Measurements from ENCODE around the gene SCD5.

SCD5 gene

DNA sequence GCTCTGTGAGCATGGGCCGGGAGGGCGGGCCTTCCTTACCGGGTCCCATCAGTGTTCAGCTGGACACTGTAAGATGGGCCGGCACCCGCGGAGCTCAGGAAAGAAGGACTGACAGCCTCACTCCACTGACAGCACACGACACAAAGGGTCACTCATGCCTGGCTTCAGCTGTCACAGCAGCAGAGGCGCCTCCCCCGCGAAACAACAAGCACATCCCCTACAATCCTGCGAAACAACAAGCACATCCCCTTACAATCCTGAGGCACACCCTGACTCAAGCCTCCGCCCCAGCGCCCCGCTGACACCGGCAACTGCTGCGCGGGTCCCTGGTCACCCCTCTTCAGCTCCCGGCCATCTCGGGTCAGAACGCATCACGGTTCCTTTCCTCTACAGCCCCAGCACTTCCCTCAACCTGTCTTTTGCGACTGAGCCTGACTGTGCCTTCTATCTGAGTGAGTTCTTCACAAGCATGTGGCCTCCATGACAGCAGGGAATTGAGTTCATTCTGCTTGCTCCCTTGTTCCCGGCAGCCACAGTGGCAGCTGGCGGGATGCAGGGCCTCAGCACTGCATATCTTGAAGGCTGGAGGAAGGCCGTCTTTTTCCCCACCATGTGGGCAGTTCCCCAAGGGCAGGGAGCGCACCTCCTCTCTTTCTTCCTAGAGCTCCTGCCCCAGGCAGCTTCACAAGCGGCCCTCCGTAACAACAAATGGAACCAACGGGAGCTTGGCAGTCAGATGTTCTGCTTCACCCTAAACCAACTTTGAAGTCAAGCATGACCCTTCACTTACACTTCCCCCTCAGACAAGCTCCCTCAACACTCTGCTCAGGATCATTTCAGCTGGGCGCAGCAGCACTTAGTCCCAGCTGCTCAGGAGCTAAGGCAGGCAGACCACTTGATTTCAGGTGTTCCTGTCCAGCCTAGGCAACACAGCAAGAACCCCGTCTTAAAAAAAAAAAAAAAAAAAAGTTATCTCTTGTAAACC lies 39.6 kb downstream of the SCD5 start:
- DNase-seq: no peak

DNA sequence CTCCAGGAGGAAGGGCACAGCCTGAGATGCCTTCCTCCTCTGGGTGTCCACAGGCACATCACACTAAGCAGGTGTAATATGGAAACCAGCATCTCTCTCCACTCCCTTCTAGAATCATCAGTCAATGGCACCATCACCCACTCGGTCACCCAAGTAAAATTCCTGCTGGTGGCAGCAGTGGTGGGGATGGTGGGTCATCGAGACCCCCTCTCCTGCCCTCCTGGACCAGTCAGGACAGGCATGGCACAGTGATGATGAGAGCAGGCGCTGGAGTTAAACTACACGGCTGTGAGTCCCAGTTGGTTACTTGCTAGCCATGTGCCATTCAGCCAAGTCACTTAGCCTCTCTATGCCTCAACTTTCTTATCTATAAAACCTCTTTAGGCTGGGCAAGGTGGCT lies 42.5 kb downstream of the SCD5 start:
- no peak for DNase-seq

DNA sequence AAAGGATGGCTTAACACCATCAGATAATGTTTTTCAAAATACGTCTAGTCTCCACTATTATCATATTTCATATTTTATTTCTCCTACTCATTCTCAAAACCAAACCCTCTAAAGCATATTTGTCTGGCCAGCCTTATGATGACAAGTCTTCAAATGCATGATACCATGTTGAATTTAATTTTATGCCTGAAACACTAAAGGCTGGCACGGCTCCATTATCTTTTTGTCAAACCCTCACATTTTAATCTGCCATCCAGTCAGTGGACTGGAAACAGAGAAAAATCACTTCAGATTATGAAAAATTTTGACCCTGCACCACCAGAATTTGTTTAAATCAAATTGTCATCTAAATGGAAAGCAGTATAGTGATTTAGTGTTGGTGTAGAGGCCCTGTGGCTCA lies 42.9 kb downstream of the SCD5 start:
- no peak for DNase-seq

DNA sequence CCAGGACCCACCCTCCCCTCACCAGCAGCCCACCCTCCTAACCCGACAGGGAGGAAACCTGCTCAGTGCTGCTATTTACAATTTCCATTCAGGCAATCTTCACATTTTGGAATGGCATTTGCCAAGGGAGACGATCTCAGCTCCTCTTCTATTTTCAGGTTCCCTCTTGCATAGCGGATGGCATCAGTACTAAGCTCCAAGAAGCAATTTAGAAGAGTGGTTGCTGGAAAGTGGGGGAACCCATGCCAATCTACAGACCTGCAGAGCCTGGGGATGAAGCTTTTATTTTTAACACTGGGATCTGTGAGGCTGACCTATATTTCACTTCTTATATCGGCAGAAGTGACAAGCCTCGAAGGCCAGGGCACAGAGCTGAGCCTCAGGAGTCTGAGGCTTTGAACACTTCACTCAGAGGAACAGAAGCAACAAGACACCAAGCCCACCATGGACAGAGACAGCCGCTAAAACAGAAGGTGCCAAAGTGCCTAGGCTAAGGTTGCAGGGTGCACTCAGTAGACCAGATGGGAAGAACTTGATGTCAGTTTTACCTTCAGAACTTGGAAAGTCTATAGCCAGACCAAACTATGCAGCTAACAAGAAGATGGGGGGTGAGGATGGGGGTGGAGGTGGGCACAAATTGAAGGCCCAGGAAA lies 44.0 kb downstream of the SCD5 start:
- DNase-seq: no peak

DNA sequence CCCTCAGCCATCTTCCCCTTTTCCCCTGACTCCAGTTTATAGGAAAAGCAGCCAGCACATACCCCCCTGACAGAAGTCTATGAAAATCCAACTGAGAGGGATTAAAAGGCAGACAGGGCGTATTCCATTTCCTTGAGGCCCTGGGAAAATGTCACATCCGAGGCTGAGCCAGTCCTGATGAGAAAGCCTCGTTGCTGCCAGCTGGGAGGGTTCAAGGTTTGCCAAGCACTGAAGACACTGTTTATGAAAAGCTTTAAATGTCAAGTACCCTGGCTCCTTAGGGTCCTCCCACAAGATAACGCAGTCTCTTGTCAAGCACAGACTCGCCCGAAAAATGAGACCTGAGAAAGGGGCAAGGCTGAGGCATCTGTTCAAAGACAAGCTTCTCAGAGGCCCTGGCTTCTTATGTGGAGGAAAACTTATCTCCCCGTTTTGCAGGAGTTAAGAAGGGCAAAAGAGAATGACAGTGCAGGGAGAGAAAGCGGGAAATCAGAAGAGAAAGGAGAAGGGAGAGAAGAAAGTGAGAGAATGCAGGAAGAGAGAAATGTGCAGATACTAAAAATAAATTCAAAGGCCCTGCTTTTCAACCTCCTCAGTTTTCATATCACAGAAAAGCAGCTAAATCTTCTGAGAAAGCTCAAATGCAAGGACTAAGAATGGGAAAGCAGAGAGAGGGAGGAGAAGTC lies 44.7 kb downstream of the SCD5 start:
- DNase-seq: no peak

DNA sequence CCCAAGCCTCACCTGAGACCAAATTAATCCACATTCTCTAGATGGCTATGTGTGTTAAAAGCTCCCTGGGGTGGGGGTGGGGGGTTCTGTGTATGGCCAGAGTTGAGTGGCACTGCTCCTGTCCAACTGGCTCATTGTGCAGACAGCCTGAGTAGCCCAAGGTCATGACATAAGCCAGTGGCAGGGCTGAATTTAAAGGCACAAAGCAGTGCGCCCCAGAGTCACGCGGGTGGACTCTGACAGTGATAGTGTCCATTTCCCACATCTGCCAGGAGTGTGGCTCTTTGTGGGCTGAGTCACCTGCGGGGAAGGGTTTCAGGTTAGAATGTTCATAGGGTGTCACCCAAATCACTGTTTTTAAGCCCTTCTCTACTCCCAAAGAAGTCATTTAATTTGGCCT lies 45.4 kb downstream of the SCD5 start:
- DNase-seq: no peak

DNA sequence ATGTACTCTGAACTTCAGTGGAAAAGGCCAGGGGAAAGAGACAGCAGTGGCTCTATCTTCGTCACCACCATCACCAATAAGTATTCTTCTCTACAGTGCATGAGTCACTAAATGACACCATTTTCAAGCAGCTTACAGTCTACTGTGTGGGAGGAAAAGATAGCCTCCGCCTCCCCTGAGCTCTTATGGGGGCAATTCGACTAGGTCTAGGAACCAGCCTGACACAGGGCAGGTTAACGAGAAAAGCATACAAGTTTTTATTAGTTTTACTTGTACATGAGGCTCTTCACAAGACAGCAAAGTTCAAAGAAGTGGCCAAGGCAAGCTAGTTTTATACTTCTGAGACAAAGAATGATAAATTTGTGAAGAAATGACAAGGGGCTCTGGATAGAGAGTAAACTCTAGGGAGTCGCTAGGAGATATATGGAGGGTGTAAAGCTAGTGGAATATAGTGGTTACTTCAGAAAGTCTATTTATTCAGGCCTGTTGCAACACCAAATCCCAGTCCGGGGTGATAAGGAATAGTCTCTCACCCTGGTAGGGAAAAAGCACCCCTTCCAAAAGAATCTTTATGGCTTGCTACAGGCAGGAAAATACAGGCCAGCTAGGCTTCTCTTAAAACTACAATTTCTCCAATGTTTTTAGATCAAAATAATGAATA lies 49.7 kb downstream of the SCD5 start:
- DNase-seq: no peak

DNA sequence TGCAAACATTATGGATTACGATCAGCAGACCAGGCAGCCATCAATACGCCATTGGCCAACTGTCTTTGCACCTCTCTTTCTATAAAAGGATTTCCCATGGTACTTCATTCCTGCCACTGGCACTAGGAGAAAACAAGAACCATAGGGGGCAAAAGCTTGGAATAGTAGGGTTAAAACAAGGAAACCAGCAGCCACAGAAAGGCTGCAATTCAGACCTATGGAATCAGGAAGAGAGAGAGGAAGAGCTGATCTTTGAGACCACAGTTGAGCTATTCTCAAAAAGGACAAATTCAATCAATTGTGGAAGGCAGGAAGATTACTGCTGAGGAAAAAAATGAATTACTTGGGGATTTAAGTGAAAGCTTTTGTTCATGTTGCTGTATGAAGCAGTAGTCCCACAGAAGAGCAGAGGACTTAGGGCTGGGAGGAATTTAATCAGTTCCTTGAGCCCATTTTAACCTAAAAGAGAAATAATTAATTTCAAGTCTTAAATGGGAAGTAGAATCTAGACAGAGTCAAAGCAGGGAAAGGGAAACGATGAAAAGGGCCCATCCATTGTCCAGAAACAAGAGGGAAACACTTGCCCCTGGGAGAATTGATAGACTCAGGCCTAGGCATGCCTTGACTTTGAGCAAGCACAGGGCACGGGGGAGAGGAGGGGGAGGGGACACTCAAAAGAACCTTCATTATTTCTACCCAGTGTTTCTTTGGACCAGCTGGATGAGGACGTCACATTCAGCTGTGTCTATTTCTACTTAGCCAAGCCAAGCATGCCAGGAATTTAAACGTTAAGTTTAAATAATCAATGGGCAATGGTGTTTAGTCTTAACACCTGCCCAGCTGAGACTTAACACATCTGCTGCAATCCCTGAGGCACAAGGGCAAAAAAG lies 50.7 kb downstream of the SCD5 start:
- DNase-seq: no peak

DNA sequence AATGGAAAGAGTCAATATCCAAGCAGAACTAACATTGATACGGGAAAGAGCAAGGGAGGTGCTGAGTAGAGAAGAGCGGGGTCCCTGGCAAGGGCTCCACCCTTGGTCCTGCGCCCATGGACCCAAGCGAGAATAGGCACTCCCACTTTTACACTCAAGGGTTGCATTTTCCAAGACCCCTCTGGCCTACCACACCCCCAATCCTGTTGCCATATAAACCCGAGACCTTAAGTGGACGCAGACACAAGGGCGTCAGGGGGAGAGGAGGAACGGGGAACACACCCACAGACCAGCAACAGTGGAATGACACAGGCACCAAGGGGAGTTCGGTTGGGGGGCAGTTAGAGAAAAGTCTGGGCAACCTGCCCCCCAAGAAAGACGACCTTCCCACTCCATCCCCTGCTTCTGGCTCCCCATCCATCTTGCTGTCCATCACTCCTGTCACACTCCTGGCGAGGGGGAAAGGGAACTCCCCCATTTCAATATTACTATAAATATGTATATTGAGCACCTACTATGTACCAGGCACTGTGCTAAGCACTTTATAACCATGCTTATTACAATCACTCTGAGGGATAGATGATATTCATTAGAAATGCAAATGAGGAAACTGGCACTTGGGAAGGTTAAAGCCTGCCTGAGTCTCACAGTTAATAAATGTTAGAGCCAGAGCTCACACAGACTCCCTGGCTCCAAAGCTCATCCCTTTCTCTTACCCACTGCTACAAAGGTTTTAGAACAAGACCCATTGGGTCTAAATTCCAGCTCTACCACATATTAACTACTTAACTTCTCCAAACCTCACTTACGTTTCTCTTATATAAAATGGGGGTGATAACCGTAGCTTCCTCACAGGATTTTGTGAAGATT lies 51.7 kb downstream of the SCD5 start:
- no peak for DNase-seq

DNA sequence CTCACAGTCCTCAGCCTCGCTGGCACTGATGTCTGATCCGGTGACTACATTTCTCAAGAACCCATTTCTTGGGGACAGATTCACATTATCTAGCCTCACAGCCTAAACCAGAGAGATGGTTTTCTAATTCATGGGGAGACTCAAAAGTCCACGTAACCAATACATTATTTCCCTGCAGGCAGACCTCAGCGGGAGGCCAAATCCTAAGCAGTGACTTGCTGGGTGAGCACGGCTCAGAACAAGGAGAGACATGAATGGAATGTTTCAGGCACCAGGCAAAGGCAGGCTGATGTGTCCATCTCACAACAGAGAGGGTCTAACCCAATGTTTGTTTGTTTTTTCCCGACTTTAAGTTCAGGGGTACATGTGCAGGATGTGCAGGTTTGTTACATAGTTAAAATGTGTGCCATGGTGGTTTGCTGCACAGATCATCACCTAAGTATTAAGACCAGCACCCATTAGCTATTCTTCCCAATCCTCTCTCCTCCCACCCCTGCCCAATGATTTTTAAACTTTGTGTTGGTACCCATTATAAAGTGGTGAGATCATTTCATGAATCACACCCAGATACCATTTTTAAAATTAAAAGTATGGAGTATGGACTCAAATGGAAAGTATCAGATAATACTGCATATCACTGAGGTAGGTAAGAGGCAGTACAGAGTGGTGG lies 53.3 kb downstream of the SCD5 start:
- DNase-seq: no peak

DNA sequence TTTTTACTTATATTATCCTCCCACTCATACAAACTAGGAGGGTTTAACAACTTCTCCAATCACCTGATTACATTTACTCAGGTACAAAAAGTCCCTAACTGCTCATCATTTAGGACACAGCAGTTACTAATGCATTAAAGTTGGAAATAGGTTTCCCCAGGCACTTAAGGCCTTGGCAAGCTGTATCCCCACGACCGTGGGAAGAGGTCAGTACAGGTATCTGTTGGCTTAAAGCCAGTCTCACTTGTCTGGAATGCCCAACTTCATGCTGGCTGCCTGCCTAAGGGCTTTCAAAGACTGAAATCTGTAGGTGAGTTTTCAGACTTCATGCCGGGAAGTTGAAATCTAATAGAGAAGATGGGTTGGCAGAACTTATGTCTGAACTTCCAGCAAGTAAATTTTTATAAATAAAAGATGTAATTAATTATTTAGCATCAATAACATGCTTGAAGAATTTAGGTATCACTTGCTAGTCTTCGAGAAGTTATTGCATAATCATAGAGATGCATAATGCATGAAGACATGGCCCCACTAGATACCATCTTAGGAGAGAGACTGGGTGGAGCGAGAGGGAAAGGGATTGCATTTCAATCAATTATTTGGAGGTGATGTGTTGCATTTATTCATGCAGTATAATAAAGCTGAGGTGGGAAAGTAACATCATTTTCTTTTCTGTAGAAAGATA lies 54.2 kb downstream of the SCD5 start:
- no peak for DNase-seq

DNA sequence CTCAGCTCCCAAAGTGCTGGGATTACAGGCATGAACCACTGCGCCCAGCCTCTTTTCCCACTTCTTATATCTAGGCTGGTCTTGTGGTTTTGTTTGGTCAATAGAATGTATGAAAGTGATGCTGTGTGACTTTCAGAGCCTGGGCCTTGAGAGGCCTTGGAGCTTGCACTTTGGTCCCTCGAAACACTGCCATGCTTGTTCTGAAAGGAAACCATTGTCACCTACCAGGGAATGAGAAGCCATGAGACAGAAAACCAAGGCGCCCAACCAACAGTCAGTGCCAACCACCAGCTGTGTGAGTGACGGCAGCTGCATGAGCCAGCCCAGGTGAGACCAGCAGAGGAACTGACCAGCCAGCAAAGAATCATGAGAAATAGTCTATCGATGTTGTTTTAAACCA lies 57.4 kb downstream of the SCD5 start:
- no peak for DNase-seq

DNA sequence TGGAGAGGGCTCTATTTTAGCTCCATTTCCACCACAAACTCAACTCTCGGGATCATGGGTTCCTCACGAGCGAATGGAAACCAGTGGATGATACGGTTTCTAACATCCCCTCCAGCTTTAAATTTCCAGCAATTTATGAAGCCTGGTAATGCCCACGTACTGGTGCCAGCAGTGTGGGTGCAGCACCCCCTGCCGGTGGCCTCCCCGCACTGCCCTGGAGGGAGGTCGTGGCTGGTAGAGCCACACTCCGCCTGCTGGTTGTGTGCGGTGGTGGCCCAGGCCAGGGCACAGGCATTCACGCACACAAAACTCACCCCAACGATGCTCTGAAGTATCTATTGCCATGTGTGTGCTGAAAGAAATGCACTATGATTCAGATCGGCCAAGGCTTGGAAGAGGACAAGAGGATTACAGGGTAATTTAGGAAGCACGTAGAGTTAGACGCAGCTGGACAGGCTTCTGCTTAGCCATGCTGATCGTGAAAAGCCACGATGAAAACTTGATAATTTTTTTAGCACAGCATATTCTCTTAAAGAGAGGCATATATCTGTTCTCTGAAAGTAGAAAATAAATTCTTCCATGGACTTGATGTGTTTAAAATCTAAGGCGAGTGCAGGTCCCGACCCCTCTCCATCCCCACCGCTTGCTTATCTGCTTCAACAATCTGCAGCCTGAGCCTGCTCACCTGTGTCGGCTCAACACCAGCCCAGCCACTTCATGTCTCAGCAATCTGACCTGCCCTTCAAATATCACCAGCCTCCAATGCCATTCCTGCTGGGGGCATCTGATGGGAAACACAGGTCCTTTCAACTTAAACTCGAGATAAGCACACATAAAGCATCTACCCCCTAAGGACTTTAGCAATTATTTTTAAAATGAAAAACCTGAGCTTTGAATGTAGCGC lies 59.1 kb downstream of the SCD5 start:
- peak; percentile 6 for DNase-seq

DNA sequence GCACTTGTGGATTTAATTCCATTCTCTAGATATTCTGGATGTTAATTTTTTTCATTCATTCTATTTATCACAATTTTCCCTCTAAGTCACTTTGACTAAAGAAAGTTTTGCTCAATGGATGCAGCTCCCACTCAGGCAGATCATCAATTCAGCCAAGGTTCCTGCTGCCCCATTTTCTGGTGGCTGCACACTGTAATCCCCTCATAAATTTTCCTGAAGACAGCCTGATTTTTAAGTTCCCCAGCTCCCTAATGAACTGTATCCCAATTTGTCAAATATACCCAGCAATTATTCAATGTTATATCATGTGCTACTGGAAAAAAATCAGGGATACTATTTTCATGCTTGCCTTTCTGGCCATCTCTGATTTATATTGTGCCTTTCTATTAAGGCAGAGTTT lies 61.2 kb downstream of the SCD5 start:
- DNase-seq: no peak

DNA sequence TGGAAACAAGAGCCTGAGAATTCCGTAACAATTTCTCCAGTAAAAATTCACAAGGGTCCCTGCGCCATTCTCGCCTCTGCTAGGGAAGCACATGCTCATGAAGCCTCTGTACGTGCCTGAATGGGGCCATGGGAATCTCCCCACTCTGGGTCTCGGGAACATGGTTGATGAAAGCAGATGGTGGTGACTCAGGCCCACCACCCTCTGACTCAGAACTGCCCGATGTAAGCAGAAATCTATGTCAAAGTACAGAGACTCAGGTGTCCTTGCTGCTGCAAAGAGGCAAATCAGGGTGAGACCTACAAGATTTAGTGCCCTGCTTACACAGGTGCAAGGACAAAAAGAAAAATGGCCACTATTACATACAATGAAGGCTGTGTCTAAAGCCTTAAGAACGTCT lies 65.0 kb downstream of the SCD5 start:
- no peak for DNase-seq

DNA sequence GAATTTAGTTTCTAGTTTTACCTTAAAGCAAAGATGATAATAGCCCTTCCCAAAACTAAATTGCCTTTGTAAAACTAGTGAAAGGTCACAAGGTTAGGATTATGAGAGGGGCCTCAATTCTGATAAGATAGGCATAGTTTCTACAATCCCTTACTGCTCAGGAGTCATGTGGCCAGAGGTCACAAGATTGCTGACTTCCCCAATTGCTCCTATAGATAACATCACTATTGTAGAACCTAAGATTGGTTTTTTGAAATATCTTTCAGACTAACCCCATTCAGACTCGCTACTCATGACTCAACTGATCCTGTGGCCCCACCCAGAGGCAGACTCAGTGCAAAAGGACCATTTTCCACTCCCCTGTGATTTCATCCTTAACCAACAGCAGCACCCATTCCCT lies 70.3 kb downstream of the SCD5 start:
- no peak for DNase-seq

DNA sequence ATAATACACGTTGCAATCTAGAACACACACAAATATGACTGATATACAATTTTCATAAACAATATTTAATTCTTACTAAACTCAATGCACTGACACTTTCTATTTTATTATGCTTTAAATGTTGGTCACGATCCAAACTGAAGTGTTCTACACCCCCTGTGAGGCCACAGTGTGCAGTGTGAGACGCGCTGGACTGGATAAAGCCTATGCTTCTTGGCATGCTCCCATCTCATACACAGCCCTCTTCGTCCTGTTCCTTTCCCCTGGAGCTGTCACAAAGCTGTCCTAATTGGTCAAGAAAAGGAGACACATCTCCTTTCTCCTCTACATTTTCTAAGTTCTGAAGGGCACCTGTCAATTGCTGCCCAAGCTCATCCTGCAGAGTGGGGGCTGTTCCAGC lies 72.0 kb downstream of the SCD5 start:
- DNase-seq: no peak

DNA sequence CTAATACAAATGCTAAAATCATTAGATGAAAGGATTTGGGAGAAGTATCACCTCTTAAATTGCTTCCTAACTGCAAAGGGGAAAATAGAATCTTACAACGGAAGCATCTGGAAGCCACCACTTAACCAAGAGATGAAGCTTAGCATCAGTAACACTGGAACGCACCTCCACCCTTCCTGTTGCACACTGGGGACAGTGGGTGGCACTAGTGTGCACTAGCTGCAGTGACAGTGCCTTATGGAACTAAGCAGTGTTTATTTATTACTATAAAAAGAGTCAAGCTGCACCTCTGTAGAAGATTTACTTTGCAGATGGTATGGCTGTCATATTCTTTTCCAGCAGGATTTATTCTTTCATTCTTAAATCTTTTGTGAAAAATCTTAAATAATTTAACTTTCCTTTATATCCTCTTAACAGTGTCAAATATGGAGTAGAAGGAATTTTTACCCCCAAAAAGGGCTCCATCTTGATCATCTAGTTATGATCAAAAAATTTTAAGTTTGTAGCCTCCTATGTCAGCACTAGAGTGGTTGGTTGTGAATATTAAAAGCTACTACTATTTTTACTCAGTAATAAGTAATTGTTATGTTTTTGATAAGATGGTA lies 76.7 kb downstream of the SCD5 start:
- DNase-seq: no peak

Measured in effector CD8-positive, alpha-beta T cell (primary cell).